NB4 (cell line): Measurements from ENCODE around the gene CYP11A1.
A peak's percentile ranks its signal among the peaks of the same experiment; 100 is the strongest.

Experiments
- DNase-seq: peaks from one replicate; pipeline ENCODE4 v3.0.0; 2010; ENCODE audit warnings: low read depth
- H3K4me3 ChIP-seq: one replicate; pipeline ENCODE4 v1.5.1; 2011; ENCODE audit warnings: mild to moderate bottlenecking, low read depth, low read length, moderate library complexity
- MYC ChIP-seq: IDR thresholded peaks from 2 replicates; pipeline ENCODE4 v1.6.1; 2011; ENCODE audit warnings: low read depth, low read length
- POLR2A ChIP-seq: IDR thresholded peaks from 2 replicates; pipeline ENCODE4 v1.6.1; 2011; ENCODE audit warnings: mild to moderate bottlenecking; ENCODE audit not compliant: insufficient read length; ENCODE audit errors: extremely low read depth
- TF ChIP-seq, protein P1 (sequence below): IDR thresholded peaks from one replicate; pipeline ENCODE4 v1.5.1; 2012; ENCODE audit warnings: low read depth, low read length
- TF ChIP-seq, protein P2 (sequence below): IDR thresholded peaks from 2 replicates; pipeline ENCODE4 v1.6.1; 2011; ENCODE audit warnings: low read depth, low read length

Gene CYP11A1

DNA sequence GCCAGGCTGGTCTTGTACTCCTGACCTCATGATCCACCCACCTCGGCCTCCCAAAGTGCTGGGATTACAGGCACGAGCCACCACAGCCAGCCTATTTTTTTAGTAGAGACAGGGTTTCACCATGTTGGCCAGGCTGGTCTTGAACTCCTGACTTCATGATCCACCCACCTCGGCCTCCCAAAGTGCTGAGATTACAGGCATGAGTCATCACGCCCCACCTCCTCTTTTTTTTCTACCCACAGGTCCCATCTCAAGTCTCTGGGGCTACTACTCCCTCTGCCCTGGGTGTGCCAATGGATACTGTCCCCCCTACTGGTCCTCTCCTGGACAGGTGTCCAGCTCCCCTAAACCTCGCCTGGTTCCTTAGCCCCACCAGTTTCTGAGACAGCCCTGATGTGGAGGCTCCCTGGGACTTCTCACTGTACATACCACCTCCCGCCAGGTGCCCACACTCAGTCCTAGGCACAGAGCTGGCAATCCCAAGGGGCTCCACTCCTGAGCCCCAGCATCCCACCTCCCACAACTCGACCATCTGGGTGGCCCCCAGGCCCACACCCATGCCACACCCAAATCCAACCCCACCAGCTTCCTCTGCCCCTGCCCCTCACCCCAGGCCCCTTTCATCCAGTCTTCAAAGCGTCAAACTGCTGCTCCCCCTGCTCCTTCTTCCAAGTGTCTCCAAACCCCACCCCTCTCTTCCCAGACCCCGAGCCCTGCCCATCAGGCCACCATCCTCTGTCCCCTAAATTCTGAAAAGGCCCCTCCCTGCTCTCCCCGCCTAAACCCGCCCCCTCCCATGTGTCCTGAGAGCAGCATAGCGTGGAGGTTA lies 13.1 kb upstream of the CYP11A1 start:
- no peak overlapping the region for H3K4me3 ChIP-seq
- DNase-seq: no peak
- TF ChIP-seq MYC: no peak

DNA sequence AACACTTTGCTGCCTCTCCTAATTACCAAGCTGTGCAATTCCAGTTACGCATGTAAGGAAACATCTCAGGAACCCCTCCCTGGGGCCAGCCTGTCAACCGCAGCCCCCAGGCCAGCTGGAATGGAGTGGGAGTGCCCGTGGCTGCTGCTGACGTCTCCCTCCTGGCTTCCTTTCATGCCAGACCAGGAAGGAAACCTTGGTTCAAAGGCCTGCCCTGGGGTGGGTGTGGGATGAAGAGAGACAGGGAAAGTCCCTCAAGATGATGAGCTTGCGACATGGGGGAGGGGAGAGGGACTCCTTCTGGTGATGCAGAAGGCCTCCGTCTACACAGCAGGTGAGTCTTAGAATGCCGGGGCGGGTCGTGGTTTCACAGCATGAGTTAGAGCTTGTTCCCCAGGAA lies 11.4 kb upstream of the CYP11A1 start:
- H3K4me3 ChIP-seq: no peak overlapping the region
- TF ChIP-seq POLR2A: no peak
- TF ChIP-seq, protein P1, sequence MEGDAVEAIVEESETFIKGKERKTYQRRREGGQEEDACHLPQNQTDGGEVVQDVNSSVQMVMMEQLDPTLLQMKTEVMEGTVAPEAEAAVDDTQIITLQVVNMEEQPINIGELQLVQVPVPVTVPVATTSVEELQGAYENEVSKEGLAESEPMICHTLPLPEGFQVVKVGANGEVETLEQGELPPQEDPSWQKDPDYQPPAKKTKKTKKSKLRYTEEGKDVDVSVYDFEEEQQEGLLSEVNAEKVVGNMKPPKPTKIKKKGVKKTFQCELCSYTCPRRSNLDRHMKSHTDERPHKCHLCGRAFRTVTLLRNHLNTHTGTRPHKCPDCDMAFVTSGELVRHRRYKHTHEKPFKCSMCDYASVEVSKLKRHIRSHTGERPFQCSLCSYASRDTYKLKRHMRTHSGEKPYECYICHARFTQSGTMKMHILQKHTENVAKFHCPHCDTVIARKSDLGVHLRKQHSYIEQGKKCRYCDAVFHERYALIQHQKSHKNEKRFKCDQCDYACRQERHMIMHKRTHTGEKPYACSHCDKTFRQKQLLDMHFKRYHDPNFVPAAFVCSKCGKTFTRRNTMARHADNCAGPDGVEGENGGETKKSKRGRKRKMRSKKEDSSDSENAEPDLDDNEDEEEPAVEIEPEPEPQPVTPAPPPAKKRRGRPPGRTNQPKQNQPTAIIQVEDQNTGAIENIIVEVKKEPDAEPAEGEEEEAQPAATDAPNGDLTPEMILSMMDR: no peak
- TF ChIP-seq, protein P2, sequence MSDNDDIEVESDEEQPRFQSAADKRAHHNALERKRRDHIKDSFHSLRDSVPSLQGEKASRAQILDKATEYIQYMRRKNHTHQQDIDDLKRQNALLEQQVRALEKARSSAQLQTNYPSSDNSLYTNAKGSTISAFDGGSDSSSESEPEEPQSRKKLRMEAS: no peak
- no peak for TF ChIP-seq MYC
- DNase-seq: no peak

DNA sequence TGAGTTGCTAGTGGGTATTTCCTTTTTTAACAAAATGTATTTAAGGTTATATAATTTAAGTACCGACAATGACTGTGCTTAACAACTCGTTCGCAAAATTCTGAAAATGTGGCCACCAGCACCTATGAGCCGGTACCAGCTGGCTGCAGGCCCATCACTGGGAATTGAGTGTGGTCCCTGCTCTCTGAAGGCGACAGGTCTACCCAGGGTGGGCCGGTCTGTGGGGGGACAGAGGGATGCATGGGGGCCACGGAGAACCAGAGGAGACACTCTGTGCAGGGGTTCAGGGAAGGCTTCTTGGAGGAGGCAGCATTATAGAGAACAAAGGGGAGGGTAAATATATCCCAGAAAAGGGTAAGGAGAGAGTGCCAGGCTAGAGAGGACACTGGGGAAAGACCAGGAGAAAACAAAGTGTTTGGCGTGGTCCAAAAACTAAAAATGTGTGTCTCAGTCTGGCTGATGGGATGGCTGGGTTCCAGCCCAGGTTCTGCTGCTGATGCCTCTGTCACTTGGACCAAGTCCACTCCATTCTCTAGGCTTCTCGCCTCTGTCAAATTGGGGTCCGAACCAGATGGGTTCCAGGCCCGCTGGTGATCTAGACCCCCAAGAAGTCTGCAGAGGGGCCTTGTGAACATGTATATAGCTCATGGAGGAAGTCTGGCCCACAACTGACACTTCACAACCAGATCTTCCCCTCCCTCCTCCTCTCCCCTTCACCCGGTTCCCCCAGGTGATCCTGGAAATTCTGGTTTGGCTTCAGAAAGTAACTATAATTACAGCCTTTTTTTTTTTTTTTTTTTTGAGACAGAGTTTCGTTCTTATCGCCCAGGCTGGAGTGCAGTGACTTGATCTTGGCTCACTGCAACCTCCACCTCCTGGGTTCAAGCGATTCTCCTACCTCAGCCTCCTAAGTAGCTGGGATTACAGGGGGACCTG lies 10.7 kb upstream of the CYP11A1 start:
- no peak for DNase-seq
- no peak overlapping the region for H3K4me3 ChIP-seq
- TF ChIP-seq POLR2A (no peak), MYC (no peak)
- TF ChIP-seq, protein P2: no peak
- TF ChIP-seq, protein P1: no peak

- no peak for DNase-seq
- H3K4me3 ChIP-seq: no peak overlapping the region
- TF ChIP-seq, protein P2: no peak
- TF ChIP-seq, protein P1: no peak
- TF ChIP-seq MYC (no peak), POLR2A (no peak)
These were observed 9.6 kb upstream of the CYP11A1 start for GRCh38 chr15:74376825-74377581.

DNA sequence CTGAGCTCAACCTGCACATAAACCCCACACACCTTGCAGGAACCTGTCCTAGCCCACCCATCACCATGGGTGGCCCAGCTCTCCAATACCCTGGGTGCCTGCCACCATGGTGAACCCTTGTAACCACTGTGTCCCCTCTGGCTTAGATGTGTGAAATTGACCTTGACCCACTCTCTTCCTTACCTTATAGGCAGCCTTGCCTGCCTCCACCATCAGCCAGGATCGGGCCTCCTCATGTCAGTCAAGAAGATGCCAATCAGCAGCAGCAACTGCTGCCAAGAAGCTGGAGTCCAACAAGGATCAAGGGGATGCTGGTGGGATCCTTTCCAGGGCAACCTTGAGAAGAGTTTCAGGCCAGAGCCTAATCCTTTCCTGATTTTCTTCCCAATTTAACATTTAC lies 8.8 kb upstream of the CYP11A1 start:
- H3K4me3 ChIP-seq: no peak overlapping the region
- DNase-seq: no peak
- TF ChIP-seq POLR2A: no peak
- TF ChIP-seq MYC: no peak
- TF ChIP-seq, protein P1: no peak
- TF ChIP-seq, protein P2: no peak

DNA sequence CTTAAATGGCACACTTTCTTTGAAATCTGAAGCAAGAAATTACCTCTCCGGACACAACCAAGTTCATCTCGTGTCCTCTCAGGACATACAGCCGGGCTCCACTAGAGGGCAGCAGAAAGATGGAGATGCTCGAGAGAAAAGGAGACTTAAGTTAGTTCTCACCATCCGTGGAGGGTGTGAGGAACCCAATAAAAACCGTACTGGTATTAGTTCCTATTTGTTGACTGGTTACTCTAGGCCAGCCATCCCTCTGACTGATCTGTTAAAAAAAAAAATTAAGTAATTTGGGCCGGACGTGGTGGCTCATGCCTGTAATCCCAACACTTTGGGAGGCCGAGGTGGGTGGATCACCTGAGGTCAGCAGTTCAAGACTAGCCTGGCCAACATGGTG lies 7.9 kb upstream of the CYP11A1 start:
- H3K4me3 ChIP-seq: no peak overlapping the region
- peak; percentile 90 for DNase-seq
- TF ChIP-seq, protein P1: peak; percentile 98
- TF ChIP-seq, protein P2: 0 out of 2 replicates have a peak, but pooled peaks have one; percentile 10
- TF ChIP-seq MYC (no peak), POLR2A (no peak)
